HG03575 (cell line): Measurements from ENCODE around the gene C9orf50.

ENCODE experiments used
- ATAC-seq: cut with Tn5 transposase; IDR thresholded peaks from one replicate; pipeline ENCODE4 v1.9.1; 2021; ENCODE audit not compliant: unreplicated experiment, insufficient number of reproducible peaks, low FRiP score; ENCODE audit errors: extremely low read depth

Gene C9orf50

GRCh38 chr9:129615407-129616285 lies 5.3 kb downstream of the C9orf50 start:
- no peak for ATAC-seq

GRCh38 chr9:129614932-129615331 lies 6.0 kb downstream of the C9orf50 start:
- ATAC-seq = no peak

- no peak for ATAC-seq
Observed at GRCh38 chr9:129613520-129614175, 7.3 kb downstream of the C9orf50 start.

GRCh38 chr9:129612815-129613519 lies 7.9 kb downstream of the C9orf50 start:
- no peak for ATAC-seq

- no peak for ATAC-seq
Observed at GRCh38 chr9:129612123-129612522, 8.8 kb downstream of the C9orf50 start.

GRCh38 chr9:129611307-129611800 lies 9.5 kb downstream of the C9orf50 start:
- no peak for ATAC-seq

GRCh38 chr9:129610473-129611306 lies 10.2 kb downstream of the C9orf50 start:
- no peak for ATAC-seq

- no peak for ATAC-seq
Observed at GRCh38 chr9:129610213-129610472, 10.8 kb downstream of the C9orf50 start.

- no peak for ATAC-seq
Observed at GRCh38 chr9:129609486-129610212, 11.3 kb downstream of the C9orf50 start.

GRCh38 chr9:129608561-129609481 lies 12.1 kb downstream of the C9orf50 start:
- ATAC-seq = no peak

- no peak for ATAC-seq
Observed at GRCh38 chr9:129607027-129607387, 13.9 kb downstream of the C9orf50 start.

GRCh38 chr9:129606161-129607026 lies 14.5 kb downstream of the C9orf50 start:
- no peak for ATAC-seq

- no peak for ATAC-seq
Observed at GRCh38 chr9:129604766-129605163, 16.1 kb downstream of the C9orf50 start.

GRCh38 chr9:129604056-129604765 lies 16.7 kb downstream of the C9orf50 start:
- ATAC-seq = no peak

GRCh38 chr9:129602598-129603415 lies 18.1 kb downstream of the C9orf50 start:
- ATAC-seq = no peak
